ENCODE data around the gene SH3BP5. TPM values are rescaled to one million over a fixed set of nuclear protein-coding genes. Genes with fewer than 3 reads are reported as not detected.
A peak's percentile ranks its signal among the peaks of the same experiment; 100 is the strongest.

SH3BP5 gene
- total RNA-seq, 2 experiments from 2014 or later, result 2.0 to 2.4 TPM

- peaks cover 50% of the 10 kb centered on the region for H3K36me3 Mint-ChIP-seq (ENCODE audit: low read depth)
- H3K27ac Mint-ChIP-seq, result no peak overlapping the region
- no peaks in the 10 kb centered on the region for H3K9me3 Mint-ChIP-seq
- ATAC-seq, result no peak
- no peak for DNase-seq
- CTCF ChIA-PET, result no interaction called here
- intact Hi-C loops (cut with micrococcal nuclease), result no loop called here
- H3K27me3 Mint-ChIP-seq, result no peaks in the 10 kb centered on the region
- POLR2A ChIA-PET, result interaction anchor here (2.3 kb wide), 1 partner anchor 11 kb away, joined by 6 read pairs; the partner anchor contains the start of gene CAPN7
- H3K4me1 Mint-ChIP-seq (ENCODE audit: low read depth), result peaks cover 13% of the 10 kb centered on the region
- no peak overlapping the region for H3K4me3 Mint-ChIP-seq
- no peak for TF ChIP-seq CTCF (IDR thresholded peaks at IDR 0.05)
Measured at GRCh38 chr3:15216501-15216900, 115.9 kb downstream of the SH3BP5 start.

GRCh38 chr3:15215996-15216395 is 116.4 kb downstream of the SH3BP5 start:
- Mint-ChIP-seq H3K4me1 (ENCODE audit: low read depth) (peaks cover 13% of the 10 kb centered on the region), H3K9me3 (no peaks in the 10 kb centered on the region), H3K27ac (no peak overlapping the region), H3K36me3 (ENCODE audit: low read depth) (peaks cover 48% of the 10 kb centered on the region), H3K4me3 (no peak overlapping the region), H3K27me3 (no peaks in the 10 kb centered on the region)
- CTCF ChIA-PET, result no interaction called here
- DNase-seq (no peak), ATAC-seq (no peak)
- intact Hi-C loops (cut with micrococcal nuclease), result no loop called here
- no peak for TF ChIP-seq CTCF (IDR thresholded peaks at IDR 0.05)
- POLR2A ChIA-PET, result no interaction called here

GRCh38 chr3:15214758-15215157 is 117.6 kb downstream of the SH3BP5 start:
- ATAC-seq (no peak), DNase-seq (no peak)
- Mint-ChIP-seq H3K27ac (no peak overlapping the region), H3K27me3 (no peaks in the 10 kb centered on the region), H3K4me1 (ENCODE audit: low read depth) (peaks cover 15% of the 10 kb centered on the region), H3K9me3 (no peaks in the 10 kb centered on the region), H3K36me3 (ENCODE audit: low read depth) (peaks cover 43% of the 10 kb centered on the region), H3K4me3 (no peak overlapping the region)
- intact Hi-C loops (cut with micrococcal nuclease), result no loop called here
- TF ChIP-seq CTCF (IDR thresholded peaks at IDR 0.05), result no peak
- CTCF ChIA-PET, result interaction anchor here (0.7 to 2.1 kb wide), 6 partner anchors 11 to 190 kb away, joined by 3 to 9 read pairs (median 4); no protein-coding TSS in a partner anchor
- POLR2A ChIA-PET, result no interaction called here

GRCh38 chr3:15211937-15212336 is 120.4 kb downstream of the SH3BP5 start:
- H3K4me3 Mint-ChIP-seq, result no peak overlapping the region
- no peak for TF ChIP-seq CTCF (IDR thresholded peaks at IDR 0.05)
- no peak for DNase-seq
- H3K27me3 Mint-ChIP-seq, result no peaks in the 10 kb centered on the region
- H3K27ac Mint-ChIP-seq, result no peak overlapping the region
- ATAC-seq, result no peak
- intact Hi-C loops (cut with micrococcal nuclease), result no loop called here
- no peaks in the 10 kb centered on the region for H3K9me3 Mint-ChIP-seq
- peaks cover 25% of the 10 kb centered on the region for H3K4me1 Mint-ChIP-seq (ENCODE audit: low read depth)
- POLR2A ChIA-PET, result no interaction called here
- H3K36me3 Mint-ChIP-seq (ENCODE audit: low read depth), result peaks cover 29% of the 10 kb centered on the region
- CTCF ChIA-PET, result interaction anchor here (0.7 to 1.4 kb wide), 2 partner anchors 9 to 194 kb away, joined by 3 to 8 read pairs; no protein-coding TSS in a partner anchor

GRCh38 chr3:15207836-15208504 is 124.4 kb downstream of the SH3BP5 start:
- peaks cover 8% of the 10 kb centered on the region for H3K36me3 Mint-ChIP-seq (ENCODE audit: low read depth)
- H3K27ac Mint-ChIP-seq, result peak overlapping the region; percentile 37
- intact Hi-C loops (cut with micrococcal nuclease), result loop anchor here (10.0 kb wide), 1 partner anchor 103 kb away; no protein-coding TSS in a partner anchor
- peak overlapping the region; percentile 78 for H3K4me3 Mint-ChIP-seq
- ChIA-PET POLR2A (interaction anchor here (0.6 to 2.5 kb wide), 6 partner anchors 16 to 656 kb away, joined by 3 to 13 read pairs (median 4); partner anchors contain the start of genes MRPS25 and RBSN), CTCF (interaction anchor here (0.9 to 12.9 kb wide), 7 partner anchors 60 to 223 kb away, joined by 3 to 125 read pairs (median 3); no protein-coding TSS in a partner anchor)
- TF ChIP-seq CTCF (IDR thresholded peaks at IDR 0.05), result no peak
- H3K4me1 Mint-ChIP-seq (ENCODE audit: low read depth), result peaks cover 24% of the 10 kb centered on the region
- no peak for ATAC-seq
- H3K9me3 Mint-ChIP-seq, result no peaks in the 10 kb centered on the region
- no peak for DNase-seq
- no peaks in the 10 kb centered on the region for H3K27me3 Mint-ChIP-seq
